Activated CD4-positive, alpha-beta T cell treated with anti-CD3 and anti-CD28 coated beads for 24 hours (primary cell): ENCODE measurements around the gene ATP2A2.
"Not testable (repeated sequence)": the region's sequence is repeated elsewhere in the genome, so short reads cannot be mapped to it uniquely, and the experiment has no call there.

ENCODE experiments used
- DNase-seq, 2 donors: peaks; one replicate each; pipeline ENCODE4 v3.0.0-alpha.2; 2020; ENCODE audit warnings: low read depth in 2 of 2

Gene ATP2A2

GRCh38 chr12:110280779-110281548 is at the start of gene ATP2A2:
Gene ATP2A2 (plus strand): TSS chr12:110281247. CDS start chr12:110281790, 543 bp downstream.
- peak; percentile 73 to 77 for DNase-seq

- DNase-seq = no peak
Measured at GRCh38 chr12:110233212-110233903, 47.7 kb upstream of the ATP2A2 start.

GRCh38 chr12:110234331-110234751 is 46.7 kb upstream of the ATP2A2 start:
- no peak for DNase-seq

- DNase-seq = no peak
Measured at GRCh38 chr12:110234755-110235154, 46.3 kb upstream of the ATP2A2 start.

GRCh38 chr12:110235383-110235782 is 45.7 kb upstream of the ATP2A2 start:
- no peak for DNase-seq

- no peak for DNase-seq
Measured at GRCh38 chr12:110243227-110243626, 37.8 kb upstream of the ATP2A2 start.

GRCh38 chr12:110244372-110244771 is 36.7 kb upstream of the ATP2A2 start:
- DNase-seq = no peak

- no peak for DNase-seq
Measured at GRCh38 chr12:110244829-110245228, 36.2 kb upstream of the ATP2A2 start.

GRCh38 chr12:110245369-110245772 is 35.7 kb upstream of the ATP2A2 start:
- DNase-seq = peak; percentile 21 to 22

- no peak for DNase-seq
Measured at GRCh38 chr12:110246636-110247339, 34.3 kb upstream of the ATP2A2 start.

- no peak for DNase-seq
Measured at GRCh38 chr12:110247340-110248095, 33.5 kb upstream of the ATP2A2 start.

- no peak for DNase-seq
Measured at GRCh38 chr12:110248096-110248447, 33.0 kb upstream of the ATP2A2 start.

- no peak for DNase-seq
Measured at GRCh38 chr12:110249105-110249504, 31.9 kb upstream of the ATP2A2 start.

GRCh38 chr12:110249716-110250225 is 31.3 kb upstream of the ATP2A2 start:
- DNase-seq = no peak

GRCh38 chr12:110251381-110251780 is 29.7 kb upstream of the ATP2A2 start:
- DNase-seq = no peak

GRCh38 chr12:110252716-110253115 is 28.3 kb upstream of the ATP2A2 start:
- DNase-seq = no peak

GRCh38 chr12:110253176-110253575 is 27.9 kb upstream of the ATP2A2 start:
- DNase-seq = no peak

GRCh38 chr12:110254971-110255540 is 26.0 kb upstream of the ATP2A2 start:
- DNase-seq = no peak

GRCh38 chr12:110255890-110256456 is 25.1 kb upstream of the ATP2A2 start:
- not testable (repeated sequence) for DNase-seq

GRCh38 chr12:110256780-110257431 is 24.1 kb upstream of the ATP2A2 start:
- DNase-seq = no peak
